H1 (cell line): ENCODE measurements around the gene PRKACA. TPM values are rescaled to one million over a fixed set of nuclear protein-coding genes. Genes with fewer than 3 reads are reported as not detected.

Experiments
- CTCF ChIA-PET: fragments of 300-600 bp; sonication (Branson Sonifier 250); formaldehyde crosslinking; loops from one replicate; lab custom pipeline; 2021; ENCODE audit not compliant: partially characterized antibody; lab: Charles Lee
- POLR2A ChIA-PET: fragments of 300-600 bp; sonication (Branson Sonifier 250); formaldehyde crosslinking; loops from one replicate; lab custom pipeline; 2021; ENCODE audit warnings: inconsistent platforms; ENCODE audit not compliant: partially characterized antibody; lab: Charles Lee
- DNase-seq, 2 experiments: peaks; one replicate each; pipeline versions ENCODE4 v3.0.0 to v3.0.0-alpha.2; 2010 to 2022; ENCODE audit warnings: low spot score in 2 of 2, low read depth in 1 of 2, mixed read lengths in 1 of 2
- FAIRE-seq: peaks from 2 replicates; lab custom pipeline; 2011; peaks lifted over from hg19 to GRCh38; lab: Jason Lieb, UNC
- H2AFZ ChIP-seq: 2 replicates; pipeline ENCODE4 v1.8.1; 2012; ENCODE audit warnings: low read length, inconsistent platforms
- H2AK5ac ChIP-seq: 2 replicates; pipeline ENCODE4 v1.6.1; 2013; ENCODE audit warnings: low read depth, low read length
- H2BK120ac ChIP-seq: replicated peaks from 2 replicates; pipeline ENCODE3; 2013; ENCODE audit warnings: low read depth, low read length, inconsistent platforms
- H2BK12ac ChIP-seq: 2 replicates; pipeline ENCODE4 v1.6.1; 2013; ENCODE audit warnings: low read depth, low read length
- H2BK15ac ChIP-seq: 2 replicates; pipeline ENCODE4 v1.6.1; 2013; ENCODE audit warnings: low read length
- H2BK20ac ChIP-seq: 2 replicates; pipeline ENCODE4 v1.6.1; 2013; ENCODE audit warnings: low read length
- H2BK5ac ChIP-seq: 2 replicates; pipeline ENCODE4 v1.6.1; 2013; ENCODE audit warnings: low read depth, low read length
- H3K14ac ChIP-seq: 2 replicates; pipeline ENCODE4 v1.6.1; 2013; ENCODE audit warnings: inconsistent platforms; ENCODE audit not compliant: insufficient read length
- H3K18ac ChIP-seq: 2 replicates; pipeline ENCODE4 v1.6.1; 2013; ENCODE audit warnings: low read length; ENCODE audit errors: extremely low read depth
- H3K23ac ChIP-seq: 2 replicates; pipeline ENCODE4 v1.6.1; 2013; ENCODE audit warnings: inconsistent platforms; ENCODE audit not compliant: insufficient read length
- H3K23me2 ChIP-seq: 2 replicates; pipeline ENCODE4 v1.6.1; 2013; ENCODE audit warnings: low read depth, low read length
- H3K27ac ChIP-seq: 2 replicates; pipeline ENCODE4 v1.6.1; 2011; ENCODE audit warnings: low read depth, low read length, inconsistent platforms
- H3K27me3 ChIP-seq, 4 experiments: replicated peaks in 1 of 4; 1 replicate in 1 of 4; 2 replicates in 3 of 4; pipeline versions ENCODE4 v1.6.1 to v1.8.1; 2011 to 2013; ENCODE audit warnings: low read length in 3 of 4, mild to moderate bottlenecking in 3 of 4, inconsistent platforms in 2 of 4, mixed read lengths in 2 of 4, moderate library complexity in 1 of 4; ENCODE audit not compliant: control insufficient read depth in 3 of 4, insufficient read depth in 3 of 4; ENCODE audit errors: extremely low read depth in 1 of 4
- H3K36me3 ChIP-seq, 4 experiments: 2 replicates each; pipeline versions ENCODE4 v1.6.1 to v1.8.1; 2011 to 2013; ENCODE audit warnings: mild to moderate bottlenecking in 4 of 4, low read length in 3 of 4, moderate library complexity in 2 of 4, control low read depth in 1 of 4, inconsistent platforms in 1 of 4; ENCODE audit not compliant: insufficient read depth in 4 of 4, control insufficient read depth in 2 of 4
- H3K4ac ChIP-seq: replicated peaks from 2 replicates; pipeline ENCODE3; 2013; ENCODE audit warnings: low read length, low read depth, mixed read lengths, inconsistent platforms; ENCODE audit not compliant: insufficient read length
- H3K4me1 ChIP-seq, 4 experiments: replicated peaks in 1 of 4; 1 replicate in 1 of 4; 2 replicates in 3 of 4; pipeline versions ENCODE4 v1.6.1 to v1.8.1; 2011 to 2013; ENCODE audit warnings: low read length in 3 of 4, inconsistent platforms in 2 of 4, mixed read lengths in 1 of 4; ENCODE audit not compliant: insufficient read depth in 4 of 4, control insufficient read depth in 3 of 4
- H3K4me2 ChIP-seq, 2 experiments: 2 replicates each; pipeline versions ENCODE4 v1.6.1 to v1.8.1; 2011 to 2013; ENCODE audit warnings: low read depth in 2 of 2, low read length in 2 of 2, control low read depth in 1 of 2, inconsistent platforms in 1 of 2, mild to moderate bottlenecking in 1 of 2; ENCODE audit not compliant: insufficient read depth in 1 of 2
- H3K4me3 ChIP-seq, 4 experiments: fragments of 200-600, 300-600 bp in 1 of 4; sonication (generic), shearing (Covaris generic), sonication (Bioruptor Twin) in 1 of 4; 2 replicates each; pipeline versions ENCODE4 v1.5.1 to v1.8.1; 2011 to 2016; ENCODE audit warnings: low read length in 4 of 4, low read depth in 3 of 4, control low read depth in 2 of 4, inconsistent platforms in 2 of 4, mild to moderate bottlenecking in 2 of 4, mixed read lengths in 1 of 4, moderate library complexity in 1 of 4; ENCODE audit not compliant: insufficient read depth in 2 of 4; ENCODE audit errors: extremely low read depth in 1 of 4
- H3K56ac ChIP-seq: replicated peaks from 2 replicates; pipeline ENCODE3; 2013; ENCODE audit warnings: low read depth, mild to moderate bottlenecking, mixed read lengths, low read length, inconsistent platforms; ENCODE audit not compliant: insufficient read length
- H3K79me1 ChIP-seq: 2 replicates; pipeline ENCODE4 v1.6.1; 2013; ENCODE audit warnings: low read depth, low read length, control low read depth
- H3K79me2 ChIP-seq, 2 experiments: 2 replicates each; pipeline versions ENCODE4 v1.6.1 to v1.8.1; 2012 to 2013; ENCODE audit warnings: low read length in 2 of 2, mild to moderate bottlenecking in 2 of 2, inconsistent platforms in 1 of 2; ENCODE audit not compliant: insufficient read depth in 2 of 2, control insufficient read depth in 1 of 2
- H3K9ac ChIP-seq, 4 experiments: replicated peaks in 1 of 4; 1 replicate in 1 of 4; 2 replicates in 3 of 4; pipeline versions ENCODE4 v1.6.1 to v1.8.1; 2011 to 2013; ENCODE audit warnings: low read depth in 3 of 4, low read length in 3 of 4, control low read depth in 2 of 4, mild to moderate bottlenecking in 2 of 4, moderate library complexity in 2 of 4, inconsistent platforms in 1 of 4; ENCODE audit errors: extremely low read depth in 1 of 4
- H3K9me3 ChIP-seq, 2 experiments: 2 replicates each; pipeline versions ENCODE4 v1.6.1 to v1.8.1; 2012 to 2013; ENCODE audit warnings: mild to moderate bottlenecking in 2 of 2, moderate library complexity in 2 of 2, control low read depth in 1 of 2, inconsistent platforms in 1 of 2, low read depth in 1 of 2, low read length in 1 of 2, mixed read lengths in 1 of 2; ENCODE audit not compliant: insufficient read depth in 2 of 2
- H4K20me1 ChIP-seq, 2 experiments: replicated peaks in 1 of 2; 2 replicates each; pipeline versions ENCODE3 to v1.8.1; 2011 to 2013; ENCODE audit warnings: inconsistent platforms in 2 of 2, low read length in 2 of 2, mild to moderate bottlenecking in 1 of 2; ENCODE audit not compliant: insufficient read depth in 2 of 2, control insufficient read depth in 1 of 2
- H4K5ac ChIP-seq: 2 replicates; pipeline ENCODE4 v1.6.1; 2013; ENCODE audit warnings: low read length, low read depth, mixed read lengths, inconsistent platforms; ENCODE audit not compliant: insufficient read length
- H4K8ac ChIP-seq: 2 replicates; pipeline ENCODE4 v1.8.0; 2013; ENCODE audit warnings: mild to moderate bottlenecking, moderate library complexity, low read length, inconsistent platforms; ENCODE audit not compliant: insufficient read depth; ENCODE audit errors: extremely low read depth
- H4K91ac ChIP-seq: replicated peaks from 2 replicates; pipeline ENCODE3; 2013; ENCODE audit warnings: low read length, mixed read lengths, inconsistent platforms; ENCODE audit not compliant: insufficient read length
- ASH2L ChIP-seq: fragments of 200-600, 300-600 bp; sonication (generic); IDR thresholded peaks from one replicate; pipeline ENCODE4 v1.7.1; 2017; ENCODE audit warnings: low read length
- CBX5 ChIP-seq: fragments of 300-800, 300-1000 bp; sonication (generic); IDR thresholded peaks from 2 replicates; pipeline ENCODE4 v1.7.1; 2016; ENCODE audit warnings: antibody characterized with exemption, low read length, low read depth
- EGR1 ChIP-seq: IDR thresholded peaks from 2 replicates; pipeline ENCODE4 v1.6.1; 2011; ENCODE audit warnings: low read depth, low read length, borderline replicate concordance
- HDAC6 ChIP-seq: IDR thresholded peaks from one replicate; pipeline ENCODE4 v1.7.1; 2012; ENCODE audit warnings: low read depth, mild to moderate bottlenecking, inconsistent platforms, low read length, moderate library complexity
- MAFK ChIP-seq: IDR thresholded peaks from 2 replicates; pipeline ENCODE4 v1.6.1; 2012; ENCODE audit warnings: low read depth, mild to moderate bottlenecking, improper control_type of control experiment, low read length
- MAX ChIP-seq: IDR thresholded peaks from 2 replicates; pipeline ENCODE4 v1.6.1; 2012; ENCODE audit warnings: inconsistent platforms
- NRF1 ChIP-seq: IDR thresholded peaks from 2 replicates; pipeline ENCODE4 v1.6.1; 2011; ENCODE audit warnings: mild to moderate bottlenecking, low read depth, low read length, improper control_type of control experiment
- POU5F1 ChIP-seq: IDR thresholded peaks from 2 replicates; pipeline ENCODE4 v1.6.1; 2011; ENCODE audit warnings: low read depth, mild to moderate bottlenecking, low read length, moderate library complexity
- SP4 ChIP-seq: IDR thresholded peaks from 2 replicates; pipeline ENCODE4 v1.6.1; 2012; ENCODE audit warnings: low read length, inconsistent platforms
- TAF7 ChIP-seq: optimal IDR thresholded peaks from 2 replicates; pipeline ENCODE3; 2011; ENCODE audit warnings: low read depth, mild to moderate bottlenecking, inconsistent platforms, low read length, moderate library complexity, borderline replicate concordance
- WGBS, 2 experiments: shearing (Covaris generic) in 1 of 2; methylation state at CpG; one replicate each; pipeline versions ENCODE4 v1.1.6 to v1.1.7; 2013 to 2015; ENCODE audit warnings: low lambda C conversion rate in 2 of 2, mixed read lengths in 2 of 2, inconsistent platforms in 1 of 2, low coverage in 1 of 2, missing lambda C conversion rate in 1 of 2; ENCODE audit not compliant: insufficient replicate concordance in 2 of 2, insufficient coverage in 1 of 2, insufficient read length in 1 of 2; ENCODE audit errors: extremely low coverage in 1 of 2, missing lambda C conversion rate in 1 of 2; 5-methylcytosine and 5-hydroxymethylcytosine counted together
- polyA plus RNA-seq, 7 experiments: library from polyadenylated mRNA; depleted of rRNA in 3 of 7; stranded (reverse) in 5 of 7; unstranded in 2 of 7; fragments of >200 nt in 5 of 7; fragments of 200-250 nt in 2 of 7; gene quantifications; 1 replicate in 5 of 7; 2 replicates in 1 of 7; 4 replicates in 1 of 7; pipeline versions ENCODE4 v1.2.1 to v1.2.3, GENCODE V29; 2011 to 2013; ENCODE audit warnings: missing spikeins in 2 of 7, mixed read lengths in 2 of 7
- total RNA-seq: library from RNA; stranded (reverse); fragmentation: NEBNext Ultra II Directional; extraction: Animal tissue kit (Norgen Biotek cat#: 25700); gene quantifications from 2 replicates; pipeline ENCODE4 v1.2.1, GENCODE V29; 2021
- TF ChIP-seq, protein P1 (sequence below): IDR thresholded peaks from 2 replicates; pipeline ENCODE4 v1.6.1; 2011; ENCODE audit warnings: low read depth, mild to moderate bottlenecking, low read length; ENCODE audit not compliant: insufficient read depth

PRKACA gene
- total and polyA plus RNA-seq, 2 of the 8 experiments (the other 6 are each of a cell fraction or from before 2014, with no cell fraction given) = 14.2 to 48.2 TPM

- H3K4me3 ChIP-seq = no peak overlapping the region
- no peak overlapping the region for H2BK12ac ChIP-seq
- no peak overlapping the region for H2AFZ ChIP-seq
- H3K79me2 ChIP-seq = 0 out of 4 replicates have a peak, but pooled peaks cover 0 to 3% of the 10 kb centered on the region in 2 experiments
- no peak overlapping the region for H2BK120ac ChIP-seq
- H3K18ac ChIP-seq = no peak overlapping the region
- CTCF ChIA-PET = interaction anchor here (1.4 kb wide), 1 partner anchor 17 kb away, joined by 5 read pairs; the partner anchor contains the start of gene ASF1B
- POLR2A ChIA-PET = interaction anchor here (1.1 to 11.0 kb wide), 6 partner anchors 10 to 160 kb away, joined by 3 to 109 read pairs (median 5); partner anchors contain the start of gene ASF1B
- no peak overlapping the region for H3K9ac ChIP-seq
- H3K23ac ChIP-seq = no peak overlapping the region
- no peak overlapping the region for H3K4me2 ChIP-seq
- no peak overlapping the region for H2BK5ac ChIP-seq
- H3K56ac ChIP-seq = no peak overlapping the region
- H3K27ac ChIP-seq = no peak overlapping the region
- no peak overlapping the region for H2AK5ac ChIP-seq
- H4K5ac ChIP-seq = no peak overlapping the region
- DNase-seq (no peak), FAIRE-seq (no peak)
- H4K91ac ChIP-seq = no peak overlapping the region
- peaks cover 5 to 19% of the 10 kb centered on the region in 2 experiments for H4K20me1 ChIP-seq
- H3K27me3 ChIP-seq = no peaks in the 10 kb centered on the region; a peak in 2 of 7 replicates
- no peak overlapping the region for H2BK20ac ChIP-seq
- no peak overlapping the region for H2BK15ac ChIP-seq
- H3K23me2 ChIP-seq = peaks cover 8% of the 10 kb centered on the region
- H3K36me3 ChIP-seq = peaks cover 0 to 17% (median 7%) of the 10 kb centered on the region in 4 experiments; a peak in 6 of 8 replicates
- no peak overlapping the region for H4K8ac ChIP-seq
- no peak overlapping the region for H3K4ac ChIP-seq
- H3K14ac ChIP-seq = no peak overlapping the region
- WGBS, 2 experiments = 86% methylated on average over 7 of the region's 7 CpGs; no CpG with 5 or more reads in 1 of the 2 experiments
- no peaks in the 10 kb centered on the region; the same call in 1 of the 2 replicates for H3K79me1 ChIP-seq
- no peaks in the 10 kb centered on the region for H3K9me3 ChIP-seq
- H3K4me1 ChIP-seq = peaks cover 6 to 16% (median 9%) of the 10 kb centered on the region in 4 experiments; a peak in 6 of 7 replicates
- TF ChIP-seq MAFK (no peak), HDAC6 (no peak), POU5F1 (no peak), MAX (no peak), ASH2L (no peak), CBX5 (no peak), SP4 (no peak), EGR1 (no peak), NRF1 (no peak), TAF7 (no peak)
- TF ChIP-seq, protein P1, sequence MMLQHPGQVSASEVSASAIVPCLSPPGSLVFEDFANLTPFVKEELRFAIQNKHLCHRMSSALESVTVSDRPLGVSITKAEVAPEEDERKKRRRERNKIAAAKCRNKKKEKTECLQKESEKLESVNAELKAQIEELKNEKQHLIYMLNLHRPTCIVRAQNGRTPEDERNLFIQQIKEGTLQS = no peak
These were observed 2.3 kb upstream of the PRKACA start for GRCh38 chr19:14119644-14120496.
